Activated naive CD8-positive, alpha-beta T cell treated with anti-CD3 and anti-CD28 coated beads for 36 hours (primary cell): ENCODE data around the gene MAEL. TPM values are rescaled to one million over a fixed set of nuclear protein-coding genes. Genes with fewer than 3 reads are reported as not detected.

Experiments used
- DNase-seq: peaks from one replicate; pipeline ENCODE4 v3.0.0; 2021
- H3K27ac Mint-ChIP-seq: one replicate; pipeline ENCODE4 v1.8.0; 2022; ENCODE audit warnings: mild to moderate bottlenecking, moderate library complexity, mixed read lengths
- H3K27me3 Mint-ChIP-seq: one replicate; pipeline ENCODE4 v1.8.0; 2022; ENCODE audit warnings: mild to moderate bottlenecking, mixed read lengths
- H3K36me3 Mint-ChIP-seq: one replicate; pipeline ENCODE4 v1.8.0; 2021; ENCODE audit warnings: mild to moderate bottlenecking, mixed read lengths
- H3K4me1 Mint-ChIP-seq: one replicate; pipeline ENCODE4 v1.8.0; 2021; ENCODE audit warnings: mixed read lengths
- H3K4me3 Mint-ChIP-seq: one replicate; pipeline ENCODE4 v1.8.0; 2022; ENCODE audit warnings: mild to moderate bottlenecking, moderate library complexity, mixed read lengths
- H3K9me3 Mint-ChIP-seq: one replicate; pipeline ENCODE4 v1.8.0; 2022; ENCODE audit warnings: mixed read lengths
- total RNA-seq, 2 experiments: library from RNA; stranded (reverse); gene quantifications; one replicate each; pipeline ENCODE4 v1.2.3, GENCODE V29; 2021

The MAEL gene
- total RNA-seq, 2 experiments from 2014 or later: 0.14 TPM; not detected in 1

- no peaks in the 10 kb centered on the region for H3K36me3 Mint-ChIP-seq
- H3K27ac Mint-ChIP-seq: no peak overlapping the region
- H3K9me3 Mint-ChIP-seq: no peaks in the 10 kb centered on the region
- H3K27me3 Mint-ChIP-seq: no peaks in the 10 kb centered on the region
- no peak overlapping the region for H3K4me3 Mint-ChIP-seq
- peak; percentile 57 for DNase-seq
- peaks cover 9% of the 10 kb centered on the region for H3K4me1 Mint-ChIP-seq
Observed at GRCh38 chr1:167059045-167059808, 70.1 kb downstream of the MAEL start.

GRCh38 chr1:167059809-167060107, 70.7 kb downstream of the MAEL start:
- Mint-ChIP-seq H3K27me3 (no peaks in the 10 kb centered on the region), H3K9me3 (no peaks in the 10 kb centered on the region), H3K36me3 (no peaks in the 10 kb centered on the region), H3K4me3 (no peak overlapping the region), H3K27ac (no peak overlapping the region), H3K4me1 (peaks cover 9% of the 10 kb centered on the region)
- DNase-seq: no peak

- DNase-seq: no peak
- no peaks in the 10 kb centered on the region for H3K9me3 Mint-ChIP-seq
- H3K27me3 Mint-ChIP-seq: no peaks in the 10 kb centered on the region
- no peak overlapping the region for H3K27ac Mint-ChIP-seq
- H3K4me3 Mint-ChIP-seq: no peak overlapping the region
- H3K4me1 Mint-ChIP-seq: peaks cover 9% of the 10 kb centered on the region
- H3K36me3 Mint-ChIP-seq: no peaks in the 10 kb centered on the region
Observed at GRCh38 chr1:167060141-167061072, 71.3 kb downstream of the MAEL start.

- Mint-ChIP-seq H3K27ac (no peak overlapping the region), H3K27me3 (no peaks in the 10 kb centered on the region), H3K4me1 (peaks cover 9% of the 10 kb centered on the region), H3K4me3 (no peak overlapping the region), H3K9me3 (no peaks in the 10 kb centered on the region), H3K36me3 (no peaks in the 10 kb centered on the region)
- DNase-seq: no peak
Observed at GRCh38 chr1:167061073-167061464, 72.0 kb downstream of the MAEL start.

GRCh38 chr1:167064621-167065020, 75.5 kb downstream of the MAEL start:
- H3K27ac Mint-ChIP-seq: no peak overlapping the region
- no peaks in the 10 kb centered on the region for H3K36me3 Mint-ChIP-seq
- DNase-seq: no peak
- H3K4me3 Mint-ChIP-seq: no peak overlapping the region
- H3K9me3 Mint-ChIP-seq: no peaks in the 10 kb centered on the region
- H3K27me3 Mint-ChIP-seq: no peaks in the 10 kb centered on the region
- peaks cover 2% of the 10 kb centered on the region for H3K4me1 Mint-ChIP-seq

- no peaks in the 10 kb centered on the region for H3K9me3 Mint-ChIP-seq
- DNase-seq: no peak
- H3K27me3 Mint-ChIP-seq: no peaks in the 10 kb centered on the region
- H3K27ac Mint-ChIP-seq: no peak overlapping the region
- H3K36me3 Mint-ChIP-seq: no peaks in the 10 kb centered on the region
- no peak overlapping the region for H3K4me3 Mint-ChIP-seq
- peaks cover 2% of the 10 kb centered on the region for H3K4me1 Mint-ChIP-seq
Observed at GRCh38 chr1:167065471-167065870, 76.4 kb downstream of the MAEL start.

- H3K4me1 Mint-ChIP-seq: peaks cover 2% of the 10 kb centered on the region
- peak overlapping the region; percentile 35 for H3K4me3 Mint-ChIP-seq
- H3K27me3 Mint-ChIP-seq: no peaks in the 10 kb centered on the region
- no peak overlapping the region for H3K27ac Mint-ChIP-seq
- no peaks in the 10 kb centered on the region for H3K9me3 Mint-ChIP-seq
- DNase-seq: peak; percentile 79
- H3K36me3 Mint-ChIP-seq: no peaks in the 10 kb centered on the region
Observed at GRCh38 chr1:167066333-167067122, 77.4 kb downstream of the MAEL start.

GRCh38 chr1:167067904-167068303, 78.8 kb downstream of the MAEL start:
- no peaks in the 10 kb centered on the region for H3K27me3 Mint-ChIP-seq
- peaks cover 2% of the 10 kb centered on the region for H3K4me1 Mint-ChIP-seq
- H3K4me3 Mint-ChIP-seq: no peak overlapping the region
- no peaks in the 10 kb centered on the region for H3K36me3 Mint-ChIP-seq
- no peak overlapping the region for H3K27ac Mint-ChIP-seq
- H3K9me3 Mint-ChIP-seq: no peaks in the 10 kb centered on the region
- DNase-seq: no peak

- no peak overlapping the region for H3K4me3 Mint-ChIP-seq
- H3K27me3 Mint-ChIP-seq: no peaks in the 10 kb centered on the region
- H3K4me1 Mint-ChIP-seq: peaks cover 2% of the 10 kb centered on the region
- DNase-seq: no peak
- H3K36me3 Mint-ChIP-seq: no peaks in the 10 kb centered on the region
- no peaks in the 10 kb centered on the region for H3K9me3 Mint-ChIP-seq
- H3K27ac Mint-ChIP-seq: no peak overlapping the region
Observed at GRCh38 chr1:167068761-167069160, 79.7 kb downstream of the MAEL start.

GRCh38 chr1:167071286-167071685, 82.2 kb downstream of the MAEL start:
- peaks cover 8% of the 10 kb centered on the region for H3K4me1 Mint-ChIP-seq
- H3K9me3 Mint-ChIP-seq: no peaks in the 10 kb centered on the region
- H3K27me3 Mint-ChIP-seq: no peaks in the 10 kb centered on the region
- no peak overlapping the region for H3K27ac Mint-ChIP-seq
- DNase-seq: no peak
- no peaks in the 10 kb centered on the region for H3K36me3 Mint-ChIP-seq
- no peak overlapping the region for H3K4me3 Mint-ChIP-seq

Other genes starting within 250 kb of the MAEL start
- gene POGK, start 149.8 kb upstream of the MAEL start, total RNA-seq: 10 to 100 TPM; 52.3 to 53.3 TPM
- 10 to 100 TPM; 19.2 to 21.4 TPM for gene TADA1, start 113.0 kb upstream of the MAEL start, total RNA-seq
- gene ILDR2, start 13.7 kb upstream of the MAEL start, total RNA-seq: 1 to 10 TPM; 5.7 to 6.6 TPM
- gene GPA33, start 101.1 kb downstream of the MAEL start, total RNA-seq: not detected
- not detected for gene STYXL2, start 104.8 kb downstream of the MAEL start, total RNA-seq
- gene POU2F1, start 231.6 kb downstream of the MAEL start, total RNA-seq: 10 to 100 TPM; 13.5 to 17.3 TPM